HepG2 (cell line): ENCODE data around the gene ELMOD3. TPM values are rescaled to one million over a fixed set of nuclear protein-coding genes. Genes with fewer than 3 reads are reported as not detected.

Source experiments
- AGO1 ChIP-seq: fragments of 200-400 bp; formaldehyde crosslinking; IDR thresholded peaks from 2 replicates; pipeline ENCODE4 v1.6.1; 2017; ENCODE audit warnings: mild to moderate bottlenecking, low read depth, low read length, moderate library complexity; ENCODE audit not compliant: poor library complexity, severe bottlenecking
- CEBPB ChIP-seq: IDR thresholded peaks from 2 replicates; pipeline ENCODE4 v1.6.1; 2011; ENCODE audit warnings: low read depth, low read length, improper control_type of control experiment, borderline replicate concordance
- CTCF ChIP-seq: sonication (generic); formaldehyde crosslinking; IDR thresholded peaks from 2 replicates; pipeline ENCODE4 v1.5.0; 2020; ENCODE audit warnings: mild to moderate bottlenecking, missing genetic modification reagents, moderate library complexity
- EEA1 ChIP-seq: sonication (generic); formaldehyde crosslinking; IDR thresholded peaks from 2 replicates; pipeline ENCODE4 v1.5.1; 2020; ENCODE audit warnings: mild to moderate bottlenecking, missing genetic modification reagents, borderline replicate concordance
- ELK4 ChIP-seq: sonication (generic); formaldehyde crosslinking; IDR thresholded peaks from 2 replicates; pipeline ENCODE4 v1.9.0; 2021; ENCODE audit warnings: missing genetic modification reagents, borderline replicate concordance
- ERF ChIP-seq: IDR thresholded peaks from 2 replicates; pipeline ENCODE4 v1.6.1; 2018; ENCODE audit warnings: missing biosample characterization, missing genetic modification reagents
- NAIF1 ChIP-seq: sonication (generic); formaldehyde crosslinking; IDR thresholded peaks from 2 replicates; pipeline ENCODE4 v1.5.0; 2020; ENCODE audit warnings: mild to moderate bottlenecking, missing genetic modification reagents, borderline replicate concordance
- NCOA1 ChIP-seq: sonication (generic); formaldehyde crosslinking; IDR thresholded peaks from 2 replicates; pipeline ENCODE4 v1.9.0; 2021; ENCODE audit warnings: missing genetic modification reagents
- SATB2 ChIP-seq: sonication (generic); formaldehyde crosslinking; IDR thresholded peaks from 2 replicates; pipeline ENCODE4 v1.5.0; 2020; ENCODE audit warnings: missing genetic modification reagents
- SKI ChIP-seq: fragments of 450-650 bp; IDR thresholded peaks from one replicate; pipeline ENCODE4 v1.6.1; 2018; ENCODE audit warnings: mild to moderate bottlenecking; ENCODE audit not compliant: partially characterized antibody
- SOX5 ChIP-seq: IDR thresholded peaks from 2 replicates; pipeline ENCODE4 v1.6.1; 2016; ENCODE audit warnings: borderline replicate concordance
- YY1 ChIP-seq: IDR thresholded peaks from 2 replicates; pipeline ENCODE4 v1.6.1; 2011; ENCODE audit warnings: low read length, low read depth, moderate library complexity, mild to moderate bottlenecking; ENCODE audit not compliant: insufficient read depth, insufficient replicate concordance
- ZBTB20 ChIP-seq: sonication (generic); formaldehyde crosslinking; IDR thresholded peaks from 2 replicates; pipeline ENCODE4 v1.8.1; 2023; ENCODE audit warnings: missing genetic modification reagents, low read depth, mild to moderate bottlenecking, borderline replicate concordance
- ZMYM4 ChIP-seq: sonication (generic); formaldehyde crosslinking; IDR thresholded peaks from 2 replicates; pipeline ENCODE4 v1.8.1; 2023; ENCODE audit warnings: mild to moderate bottlenecking, missing genetic modification reagents
- ZNF275 ChIP-seq: sonication (generic); formaldehyde crosslinking; IDR thresholded peaks from 2 replicates; pipeline ENCODE4 v1.8.0; 2022; ENCODE audit warnings: missing genetic modification reagents, mild to moderate bottlenecking, inconsistent platforms, borderline replicate concordance
- ZNF30 ChIP-seq: sonication (generic); formaldehyde crosslinking; IDR thresholded peaks from 2 replicates; pipeline ENCODE4 v1.5.0; 2020; ENCODE audit warnings: mild to moderate bottlenecking, missing genetic modification reagents
- ZNF788 ChIP-seq: sonication (generic); formaldehyde crosslinking; IDR thresholded peaks from 2 replicates; pipeline ENCODE4 v1.5.0; 2020; ENCODE audit warnings: mild to moderate bottlenecking, missing genetic modification reagents, borderline replicate concordance
- polyA plus RNA-seq, 8 experiments: library from polyadenylated mRNA; depleted of rRNA in 3 of 8; stranded (reverse) in 7 of 8; unstranded in 1 of 8; fragments of >200 nt; fragmentation: Illumina TruSeq in 4 of 8; extraction: Trizol in 4 of 8; gene quantifications; 2 replicates each; pipeline versions ENCODE4 v1.2.1 to v1.2.3, GENCODE V29; 2011 to 2016; ENCODE audit warnings: low read depth in 4 of 8, missing spikeins in 1 of 8, mixed read lengths in 1 of 8; ENCODE audit not compliant: insufficient read depth in 1 of 8
- total RNA-seq, 5 experiments: library from RNA; depleted of rRNA; stranded (reverse); fragments of >200 nt; fragmentation: Illumina TruSeq; extraction: Trizol; gene quantifications; 2 replicates each; pipeline ENCODE4 v1.2.3, GENCODE V29; 2016; ENCODE audit warnings: low read depth in 1 of 5
- TF ChIP-seq, protein P1 (sequence below): IDR thresholded peaks from 2 replicates; pipeline ENCODE4 v1.6.1; 2012; ENCODE audit warnings: low read length, improper control_type of control experiment

The ELMOD3 gene
- total and polyA plus RNA-seq, 2 of the 13 experiments (the other 11 are each of a cell fraction or from before 2014, with no cell fraction given) = 13.3 to 19.5 TPM

DNA sequence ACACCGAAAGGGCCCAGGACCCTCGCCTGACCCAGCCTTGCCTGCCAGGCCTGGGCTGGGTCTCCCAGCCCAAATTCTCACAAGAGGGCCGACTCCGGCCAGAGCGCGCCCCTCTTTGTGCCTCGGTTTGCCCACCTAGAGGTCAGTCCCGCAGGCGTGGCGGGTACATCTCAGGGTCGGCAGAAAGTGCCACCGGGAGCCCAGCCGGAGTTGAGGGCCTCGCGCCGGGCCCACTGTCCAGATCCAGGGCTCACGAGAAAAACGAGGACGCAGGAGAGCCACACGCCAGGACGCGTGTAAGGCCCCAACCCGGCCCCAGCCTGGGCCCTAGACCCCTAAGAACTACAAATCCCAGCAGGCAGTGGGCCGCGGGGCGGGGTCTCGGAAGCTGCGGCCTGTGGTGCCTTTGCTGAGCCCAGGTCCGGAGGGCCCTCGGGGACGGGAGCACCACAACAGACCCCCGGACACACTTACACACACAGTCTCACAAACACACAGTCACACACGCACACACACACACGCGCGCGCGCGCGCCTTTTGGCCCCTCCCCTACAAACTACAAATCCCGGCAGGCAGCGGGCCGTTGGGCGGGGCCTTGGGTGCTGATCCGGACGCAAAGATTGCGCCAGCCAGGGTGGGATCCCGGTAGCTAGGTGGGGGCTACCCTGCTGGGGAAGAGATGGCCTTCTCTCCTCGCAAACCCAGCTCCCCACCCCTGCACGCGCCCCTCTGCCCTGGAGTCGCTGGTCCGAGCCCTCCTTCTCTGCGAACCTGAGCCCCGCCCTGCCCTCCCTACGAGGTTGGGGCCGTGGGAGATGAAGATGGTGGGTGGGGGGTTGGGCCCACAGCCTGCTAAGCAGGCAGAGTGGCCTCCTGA lies 63.8 kb downstream of the ELMOD3 start, which contains the start of gene SH2D6 (continued):
- TF ChIP-seq ZNF788 (CRISPR knock-in tag) (peak; percentile 76), SKI (no peak), CEBPB (peak; percentile 89), ZNF275 (CRISPR knock-in tag) (peak; percentile 62; the same call in 1 of the 2 replicates), CTCF (CRISPR knock-in tag) (0 out of 2 replicates have a peak, but pooled peaks have one; percentile 2), NAIF1 (no peak; the same call in none of the 2 replicates), EEA1 (CRISPR knock-in tag) (no peak; the same call in 1 of the 2 replicates), AGO1 (peak; percentile 70), YY1 (peak; percentile 68), ZNF30 (peak; percentile 72; the same call in 1 of the 2 replicates), ZMYM4 (CRISPR knock-in tag) (0 out of 2 replicates have a peak, but pooled peaks have one; percentile 10), SATB2 (CRISPR knock-in tag) (peak; percentile 73), ELK4 (peak; percentile 45), SOX5 (CRISPR knock-in tag) (no peak; the same call in none of the 2 replicates), NCOA1 (CRISPR knock-in tag) (peak; percentile 79; the same call in 1 of the 2 replicates), ZBTB20 (CRISPR knock-in tag) (peak; percentile 78; the same call in 1 of the 2 replicates), ERF (CRISPR knock-in tag) (peak; percentile 85)
- TF ChIP-seq, protein P1, sequence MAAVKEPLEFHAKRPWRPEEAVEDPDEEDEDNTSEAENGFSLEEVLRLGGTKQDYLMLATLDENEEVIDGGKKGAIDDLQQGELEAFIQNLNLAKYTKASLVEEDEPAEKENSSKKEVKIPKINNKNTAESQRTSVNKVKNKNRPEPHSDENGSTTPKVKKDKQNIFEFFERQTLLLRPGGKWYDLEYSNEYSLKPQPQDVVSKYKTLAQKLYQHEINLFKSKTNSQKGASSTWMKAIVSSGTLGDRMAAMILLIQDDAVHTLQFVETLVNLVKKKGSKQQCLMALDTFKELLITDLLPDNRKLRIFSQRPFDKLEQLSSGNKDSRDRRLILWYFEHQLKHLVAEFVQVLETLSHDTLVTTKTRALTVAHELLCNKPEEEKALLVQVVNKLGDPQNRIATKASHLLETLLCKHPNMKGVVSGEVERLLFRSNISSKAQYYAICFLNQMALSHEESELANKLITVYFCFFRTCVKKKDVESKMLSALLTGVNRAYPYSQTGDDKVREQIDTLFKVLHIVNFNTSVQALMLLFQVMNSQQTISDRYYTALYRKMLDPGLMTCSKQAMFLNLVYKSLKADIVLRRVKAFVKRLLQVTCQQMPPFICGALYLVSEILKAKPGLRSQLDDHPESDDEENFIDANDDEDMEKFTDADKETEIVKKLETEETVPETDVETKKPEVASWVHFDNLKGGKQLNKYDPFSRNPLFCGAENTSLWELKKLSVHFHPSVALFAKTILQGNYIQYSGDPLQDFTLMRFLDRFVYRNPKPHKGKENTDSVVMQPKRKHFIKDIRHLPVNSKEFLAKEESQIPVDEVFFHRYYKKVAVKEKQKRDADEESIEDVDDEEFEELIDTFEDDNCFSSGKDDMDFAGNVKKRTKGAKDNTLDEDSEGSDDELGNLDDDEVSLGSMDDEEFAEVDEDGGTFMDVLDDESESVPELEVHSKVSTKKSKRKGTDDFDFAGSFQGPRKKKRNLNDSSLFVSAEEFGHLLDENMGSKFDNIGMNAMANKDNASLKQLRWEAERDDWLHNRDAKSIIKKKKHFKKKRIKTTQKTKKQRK = no peak
